MM.1S (cell line): Measurements from ENCODE around the gene SHD.

ENCODE experiments used
- DNase-seq: peaks from one replicate; pipeline ENCODE4 v3.0.0-alpha.2; 2015
- H2AFZ ChIP-seq: fragments of 300-600 bp; sonication (generic); 2 replicates; pipeline ENCODE4 v1.6.0; 2016; ENCODE audit warnings: antibody characterized with exemption, low read length
- H3F3A ChIP-seq: fragments of 300-600 bp; sonication (generic); 2 replicates; pipeline ENCODE4 v1.6.1; 2016; ENCODE audit warnings: mild to moderate bottlenecking, antibody characterized with exemption, low read length, moderate library complexity, mixed read lengths; ENCODE audit not compliant: insufficient read depth
- H3K27ac ChIP-seq: fragments of 300-600 bp; sonication (generic); 2 replicates; pipeline ENCODE4 v1.5.1; 2016; ENCODE audit warnings: mild to moderate bottlenecking, low read length
- H3K27me3 ChIP-seq: fragments of 300-600 bp; sonication (generic); replicated peaks from 2 replicates; pipeline ENCODE4 v1.6.0; 2016; ENCODE audit warnings: low read length; ENCODE audit not compliant: insufficient read depth
- H3K36me3 ChIP-seq: fragments of 300-600 bp; sonication (generic); replicated peaks from 2 replicates; pipeline ENCODE4 v1.6.1; 2016; ENCODE audit warnings: mild to moderate bottlenecking, low read length, mixed read lengths; ENCODE audit not compliant: insufficient read depth
- H3K4me1 ChIP-seq: fragments of 300-600 bp; sonication (generic); 2 replicates; pipeline ENCODE4 v1.6.1; 2016; ENCODE audit warnings: low read length, mixed read lengths
- H3K4me2 ChIP-seq: fragments of 300-600 bp; sonication (generic); 2 replicates; pipeline ENCODE4 v1.6.0; 2016; ENCODE audit warnings: low read depth, low read length
- H3K4me3 ChIP-seq: fragments of 300-600 bp; sonication (generic); 2 replicates; pipeline ENCODE4 v1.5.1; 2016; ENCODE audit warnings: low read length, mixed read lengths
- H3K79me2 ChIP-seq: fragments of 300-600 bp; sonication (generic); 2 replicates; pipeline ENCODE4 v1.6.1; 2016; ENCODE audit warnings: mixed run types, low read length, mixed read lengths
- H3K9ac ChIP-seq: fragments of 300-600 bp; sonication (generic); 2 replicates; pipeline ENCODE4 v1.6.1; 2016; ENCODE audit warnings: low read length, mixed read lengths
- H3K9me2 ChIP-seq: fragments of 300-600 bp; sonication (generic); replicated peaks from 2 replicates; pipeline ENCODE4 v1.6.1; 2016; ENCODE audit warnings: mild to moderate bottlenecking, low read length, mixed read lengths; ENCODE audit not compliant: insufficient read depth
- H3K9me3 ChIP-seq: fragments of 300-600 bp; sonication (generic); replicated peaks from 2 replicates; pipeline ENCODE4 v1.6.1; 2016; ENCODE audit warnings: mild to moderate bottlenecking, low read length, mixed read lengths; ENCODE audit not compliant: insufficient read depth
- H4K20me1 ChIP-seq: fragments of 300-600 bp; sonication (generic); 2 replicates; pipeline ENCODE4 v1.6.1; 2016; ENCODE audit warnings: mild to moderate bottlenecking, low read length, moderate library complexity, mixed read lengths; ENCODE audit not compliant: insufficient read depth
- CTCF ChIP-seq: fragments of 300-600 bp; sonication (generic); IDR thresholded peaks from 2 replicates; pipeline ENCODE4 v1.5.1; 2016; ENCODE audit warnings: antibody characterized with exemption, low read length, mixed read lengths
- EZH2 ChIP-seq: fragments of 300-600 bp; sonication (generic); optimal IDR thresholded peaks from 2 replicates; pipeline ENCODE3; 2017; ENCODE audit warnings: low read depth, mild to moderate bottlenecking, antibody characterized with exemption, low read length, mixed read lengths
- EZH2phosphoT487 ChIP-seq: fragments of 300-600 bp; sonication (generic); IDR thresholded peaks from 2 replicates; pipeline ENCODE4 v1.6.1; 2018; ENCODE audit warnings: antibody characterized with exemption, low read length

SHD gene

GRCh38 chr19:4305659-4306058, 26.6 kb downstream of the SHD start:
- no peaks in the 10 kb centered on the region for H3K9me2 ChIP-seq
- no peaks in the 10 kb centered on the region for H3K4me1 ChIP-seq
- H3K27me3 ChIP-seq, result peaks cover 74% of the 10 kb centered on the region
- H4K20me1 ChIP-seq, result no peaks in the 10 kb centered on the region
- no peaks in the 10 kb centered on the region for H3K79me2 ChIP-seq
- no peak overlapping the region for H3K4me3 ChIP-seq
- H3K36me3 ChIP-seq, result no peaks in the 10 kb centered on the region
- H3K9ac ChIP-seq, result no peak overlapping the region
- no peaks in the 10 kb centered on the region for H3K9me3 ChIP-seq
- H2AFZ ChIP-seq, result no peak overlapping the region
- H3K4me2 ChIP-seq, result no peak overlapping the region
- no peak overlapping the region for H3K27ac ChIP-seq
- no peak for DNase-seq
- TF ChIP-seq CTCF, result no peak
- TF ChIP-seq EZH2phosphoT487, result no peak
- TF ChIP-seq EZH2, result no peak
- H3F3A ChIP-seq, result no peaks in the 10 kb centered on the region

- no peak overlapping the region for H3K4me3 ChIP-seq
- no peaks in the 10 kb centered on the region for H3F3A ChIP-seq
- TF ChIP-seq EZH2 (no peak), CTCF (no peak), EZH2phosphoT487 (no peak)
- H3K9ac ChIP-seq, result no peak overlapping the region
- no peaks in the 10 kb centered on the region for H4K20me1 ChIP-seq
- H3K79me2 ChIP-seq, result no peaks in the 10 kb centered on the region
- no peaks in the 10 kb centered on the region for H3K36me3 ChIP-seq
- no peak for DNase-seq
- H2AFZ ChIP-seq, result no peak overlapping the region
- no peaks in the 10 kb centered on the region for H3K4me1 ChIP-seq
- peaks cover 58% of the 10 kb centered on the region for H3K27me3 ChIP-seq
- H3K9me3 ChIP-seq, result no peaks in the 10 kb centered on the region
- H3K27ac ChIP-seq, result no peak overlapping the region
- H3K9me2 ChIP-seq, result no peaks in the 10 kb centered on the region
- no peak overlapping the region for H3K4me2 ChIP-seq
Observed at GRCh38 chr19:4310247-4311121, 31.4 kb downstream of the SHD start.

- no peaks in the 10 kb centered on the region for H3K79me2 ChIP-seq
- peaks cover 59% of the 10 kb centered on the region for H3K27me3 ChIP-seq
- no peak overlapping the region for H2AFZ ChIP-seq
- H3K9me2 ChIP-seq, result no peaks in the 10 kb centered on the region
- TF ChIP-seq EZH2, result no peak
- no peak for TF ChIP-seq CTCF
- no peak for TF ChIP-seq EZH2phosphoT487
- H3K4me3 ChIP-seq, result no peak overlapping the region
- no peaks in the 10 kb centered on the region for H3K36me3 ChIP-seq
- H3K4me1 ChIP-seq, result no peaks in the 10 kb centered on the region
- no peak overlapping the region for H3K9ac ChIP-seq
- no peaks in the 10 kb centered on the region for H3K9me3 ChIP-seq
- no peaks in the 10 kb centered on the region for H4K20me1 ChIP-seq
- no peak overlapping the region for H3K4me2 ChIP-seq
- no peak overlapping the region for H3K27ac ChIP-seq
- DNase-seq, result no peak
- no peaks in the 10 kb centered on the region for H3F3A ChIP-seq
Observed at GRCh38 chr19:4313847-4314490, 34.9 kb downstream of the SHD start.
